H9 (cell line): ENCODE results near the gene EEF1AKMT3. TPM values are rescaled to one million over a fixed set of nuclear protein-coding genes. Genes with fewer than 3 reads are reported as not detected.
A peak's percentile ranks its signal among the peaks of the same experiment; 100 is the strongest.

Source experiments
- DNase-seq: peaks from one replicate; pipeline ENCODE4 v3.0.0-alpha.2; 2017
- H2AFZ ChIP-seq: one replicate; pipeline ENCODE4 v1.6.1; 2013; ENCODE audit warnings: mild to moderate bottlenecking, low read length, control low read depth, moderate library complexity
- H2AK5ac ChIP-seq: 2 replicates; pipeline ENCODE4 v1.6.1; 2013; ENCODE audit warnings: low read length, control low read depth, mixed read lengths; ENCODE audit not compliant: insufficient read length
- H2BK120ac ChIP-seq: one replicate; pipeline ENCODE4 v1.6.1; 2013; ENCODE audit warnings: low read depth, mild to moderate bottlenecking, low read length, control low read depth, inconsistent platforms; ENCODE audit not compliant: poor library complexity, severe bottlenecking
- H2BK12ac ChIP-seq: 2 replicates; pipeline ENCODE4 v1.6.1; 2013; ENCODE audit warnings: low read length, control low read depth, mixed read lengths, low read depth; ENCODE audit not compliant: insufficient read length
- H2BK15ac ChIP-seq: 2 replicates; pipeline ENCODE4 v1.6.1; 2013; ENCODE audit warnings: low read depth, low read length, control low read depth
- H2BK20ac ChIP-seq: one replicate; pipeline ENCODE4 v1.6.1; 2013; ENCODE audit warnings: low read depth, mild to moderate bottlenecking, low read length, control low read depth, inconsistent platforms; ENCODE audit not compliant: poor library complexity, severe bottlenecking
- H2BK5ac ChIP-seq: 2 replicates; pipeline ENCODE4 v1.6.1; 2013; ENCODE audit warnings: low read length, control low read depth, mixed read lengths; ENCODE audit not compliant: insufficient read length
- H3K14ac ChIP-seq: 2 replicates; pipeline ENCODE4 v1.6.1; 2013; ENCODE audit warnings: low read length, control low read depth; ENCODE audit not compliant: insufficient read depth
- H3K18ac ChIP-seq: 2 replicates; pipeline ENCODE4 v1.6.1; 2013; ENCODE audit warnings: low read depth, mild to moderate bottlenecking, mixed read lengths, low read length, control low read depth; ENCODE audit not compliant: insufficient read length
- H3K23ac ChIP-seq: 2 replicates; pipeline ENCODE4 v1.6.1; 2013; ENCODE audit warnings: low read length, control low read depth, mixed read lengths, low read depth; ENCODE audit not compliant: insufficient read length
- H3K23me2 ChIP-seq: 2 replicates; pipeline ENCODE4 v1.6.1; 2013; ENCODE audit warnings: low read depth, mild to moderate bottlenecking, mixed read lengths, low read length, control low read depth; ENCODE audit not compliant: insufficient read length, poor library complexity, severe bottlenecking
- H3K27ac ChIP-seq: 2 replicates; pipeline ENCODE4 v1.5.1; 2013; ENCODE audit warnings: low read length, control low read depth, mixed read lengths, low read depth; ENCODE audit not compliant: insufficient read length
- H3K27me3 ChIP-seq: 2 replicates; pipeline ENCODE4 v1.6.1; 2013; ENCODE audit warnings: low read length, control low read depth, inconsistent platforms; ENCODE audit not compliant: insufficient read depth
- H3K4ac ChIP-seq: 2 replicates; pipeline ENCODE4 v1.6.1; 2013; ENCODE audit warnings: low read depth, mild to moderate bottlenecking, control low read depth, inconsistent platforms, low read length, moderate library complexity
- H3K4me1 ChIP-seq: 2 replicates; pipeline ENCODE4 v1.6.1; 2013; ENCODE audit warnings: low read length, control low read depth, inconsistent platforms; ENCODE audit not compliant: insufficient read depth
- H3K4me2 ChIP-seq: 2 replicates; pipeline ENCODE4 v1.6.1; 2013; ENCODE audit warnings: low read length, control low read depth, mixed read lengths; ENCODE audit not compliant: insufficient read length, insufficient read depth
- H3K56ac ChIP-seq: 2 replicates; pipeline ENCODE4 v1.6.1; 2013; ENCODE audit warnings: low read depth, mild to moderate bottlenecking, mixed read lengths, low read length, control low read depth; ENCODE audit not compliant: insufficient read length
- H3K79me1 ChIP-seq: 2 replicates; pipeline ENCODE4 v1.6.1; 2013; ENCODE audit warnings: low read depth, mild to moderate bottlenecking, moderate library complexity, low read length, control low read depth, inconsistent platforms; ENCODE audit not compliant: insufficient read depth, poor library complexity, severe bottlenecking
- H3K79me2 ChIP-seq: 2 replicates; pipeline ENCODE4 v1.6.1; 2013; ENCODE audit warnings: low read length, control low read depth, inconsistent platforms; ENCODE audit not compliant: insufficient read depth
- H3K9ac ChIP-seq: 2 replicates; pipeline ENCODE4 v1.6.1; 2013; ENCODE audit warnings: low read length, control low read depth, mixed read lengths; ENCODE audit not compliant: insufficient read length; ENCODE audit errors: extremely low read depth
- H3K9me3 ChIP-seq: one replicate; pipeline ENCODE4 v1.6.1; 2013; ENCODE audit warnings: low read depth, low read length, inconsistent platforms; ENCODE audit not compliant: control insufficient read depth
- H3T11ph ChIP-seq: one replicate; pipeline ENCODE4 v1.6.1; 2013; ENCODE audit warnings: mild to moderate bottlenecking, low read length, control low read depth, inconsistent platforms
- H4K20me1 ChIP-seq: one replicate; pipeline ENCODE4 v1.6.1; 2013; ENCODE audit not compliant: control insufficient read depth, insufficient read length, insufficient read depth
- H4K5ac ChIP-seq: 2 replicates; pipeline ENCODE4 v1.6.1; 2013; ENCODE audit warnings: low read depth, mild to moderate bottlenecking, mixed read lengths, low read length, control low read depth; ENCODE audit not compliant: insufficient read length
- H4K8ac ChIP-seq: replicated peaks from 2 replicates; pipeline ENCODE4 v1.6.1; 2013; ENCODE audit warnings: low read length, control low read depth, mixed read lengths, low read depth; ENCODE audit not compliant: insufficient read length
- H4K91ac ChIP-seq: 2 replicates; pipeline ENCODE4 v1.6.1; 2013; ENCODE audit warnings: low read depth, mild to moderate bottlenecking, moderate library complexity, mixed read lengths, low read length, control low read depth; ENCODE audit not compliant: insufficient read length
- H3K27ac Mint-ChIP-seq, 3 experiments: 2 replicates in 2 of 3; 3 replicates in 1 of 3; pipeline ENCODE4 v1.8.0; 2020 to 2021; ENCODE audit warnings: mixed read lengths in 3 of 3, mild to moderate bottlenecking in 1 of 3, moderate library complexity in 1 of 3
- H3K27me3 Mint-ChIP-seq: 2 replicates; pipeline ENCODE4 v1.8.0; 2021; ENCODE audit warnings: low read depth, mild to moderate bottlenecking, moderate library complexity, mixed read lengths
- H3K36me3 Mint-ChIP-seq, 3 experiments: 2 replicates in 2 of 3; 3 replicates in 1 of 3; pipeline ENCODE4 v1.8.0; 2020 to 2021; ENCODE audit warnings: low read depth in 3 of 3, mixed read lengths in 3 of 3; ENCODE audit not compliant: insufficient read depth in 1 of 3
- H3K4me1 Mint-ChIP-seq, 2 experiments: 2 replicates each; pipeline ENCODE4 v1.8.0; 2020; ENCODE audit warnings: mixed read lengths in 2 of 2
- H3K4me3 Mint-ChIP-seq, 2 experiments: 2 replicates in 1 of 2; 3 replicates in 1 of 2; pipeline ENCODE4 v1.8.0; 2020 to 2021; ENCODE audit warnings: mild to moderate bottlenecking in 2 of 2, mixed read lengths in 2 of 2, moderate library complexity in 1 of 2
- H3K9me3 Mint-ChIP-seq, 2 experiments: 2 replicates in 1 of 2; 3 replicates in 1 of 2; pipeline ENCODE4 v1.8.0; 2020; ENCODE audit warnings: mild to moderate bottlenecking in 2 of 2, mixed read lengths in 2 of 2, moderate library complexity in 1 of 2
- CTCF ChIP-seq: fragments of 200-600 bp; sonication (generic); conservative IDR thresholded peaks from 3 replicates; pipeline ENCODE4 v1.8.0; 2021; ENCODE audit warnings: antibody characterized with exemption, mild to moderate bottlenecking
- WGBS: extraction: QIAGEN DNeasy Blood & Tissue Kit; methylation state at CpG from one replicate; pipeline ENCODE4 v1.1.7; 2013; ENCODE audit warnings: missing lambda C conversion rate, low lambda C conversion rate, mixed read lengths; ENCODE audit not compliant: insufficient read length; ENCODE audit errors: extremely low coverage; 5-methylcytosine and 5-hydroxymethylcytosine counted together
- total RNA-seq: library from RNA; stranded (reverse); gene quantifications from 2 replicates; pipeline ENCODE4 v1.2.1, GENCODE V29; 2021

EEF1AKMT3 gene
- total RNA-seq, 1 experiment from 2014 or later = 2.9 TPM

DNA sequence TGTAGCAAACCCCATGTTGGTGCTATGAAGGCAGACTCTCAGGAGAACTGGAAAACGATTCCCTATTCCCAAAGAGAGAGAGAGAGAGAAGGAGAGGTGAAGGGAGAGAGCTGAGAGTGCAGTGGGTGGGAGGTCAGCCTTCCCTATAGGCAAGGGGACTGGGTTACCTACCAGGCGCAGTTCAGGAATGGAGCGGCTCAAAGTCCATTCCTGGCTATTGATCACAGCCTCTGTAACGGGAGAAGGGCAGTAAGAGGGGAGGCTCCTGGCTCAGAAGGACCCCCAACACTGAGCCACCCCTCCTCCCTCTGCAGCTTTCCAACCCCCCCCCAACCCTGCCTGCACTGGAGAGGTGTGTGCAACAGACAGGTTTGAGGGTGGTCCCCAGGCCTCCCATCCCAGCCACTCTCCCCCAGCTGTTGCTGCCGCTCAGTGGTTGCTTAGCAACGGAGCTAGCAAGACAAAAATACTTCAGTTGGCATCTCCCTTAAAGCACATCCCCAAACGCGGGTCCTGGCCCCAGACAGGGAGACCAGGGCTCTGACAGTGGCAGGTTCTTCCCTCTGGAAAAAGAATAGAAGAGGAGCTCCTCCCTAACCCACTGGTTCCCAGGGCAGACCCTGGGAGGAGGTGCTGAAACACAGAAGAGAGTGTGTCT is 37.1 kb upstream of the EEF1AKMT3 start:
- Mint-ChIP-seq H3K4me3 (peak overlapping the region; percentile 59 to 84), H3K27ac (no peak overlapping the region), H3K9me3 (no peaks in the 10 kb centered on the region; a peak in 1 of 5 replicates), H3K27me3 (peaks cover 96% of the 10 kb centered on the region), H3K36me3 (no peaks in the 10 kb centered on the region; a peak in 1 of 7 replicates), H3K4me1 (peaks cover 24 to 37% of the 10 kb centered on the region in 2 experiments)
- H3K56ac ChIP-seq = no peak overlapping the region
- WGBS = no CpG with 5 or more reads among the region's 8 CpGs
- no peak overlapping the region for H3K4ac ChIP-seq
- H2BK15ac ChIP-seq = no peak overlapping the region
- no peak overlapping the region for H3T11ph ChIP-seq
- H2BK20ac ChIP-seq = no peak overlapping the region
- H3K4me1 ChIP-seq = no peaks in the 10 kb centered on the region
- H3K9ac ChIP-seq = no peak overlapping the region
- H2BK5ac ChIP-seq = no peak overlapping the region
- no peak overlapping the region for H4K5ac ChIP-seq
- peak; percentile 53 for DNase-seq
- H4K8ac ChIP-seq = no peak overlapping the region
- no peak overlapping the region for H2BK12ac ChIP-seq
- no peaks in the 10 kb centered on the region for H3K79me2 ChIP-seq
- H3K18ac ChIP-seq = no peak overlapping the region
- no peak overlapping the region for H4K91ac ChIP-seq
- no peaks in the 10 kb centered on the region for H3K79me1 ChIP-seq
- H3K9me3 ChIP-seq = no peaks in the 10 kb centered on the region
- H2AFZ ChIP-seq = no peak overlapping the region
- no peak overlapping the region for H3K27ac ChIP-seq
- peaks cover 48% of the 10 kb centered on the region for H3K27me3 ChIP-seq
- H3K14ac ChIP-seq = no peak overlapping the region
- no peak for TF ChIP-seq CTCF
- no peak overlapping the region for H3K23ac ChIP-seq
- no peak overlapping the region for H2BK120ac ChIP-seq
- H3K4me2 ChIP-seq = peak overlapping the region; percentile 49
- H4K20me1 ChIP-seq = peaks cover 2% of the 10 kb centered on the region
- no peak overlapping the region for H2AK5ac ChIP-seq
- peaks cover 16% of the 10 kb centered on the region for H3K23me2 ChIP-seq
